Measurements from ENCODE around the gene CERS2.

- TF ChIP-seq CTCF (IDR thresholded peaks at IDR 0.05; ENCODE audit: low read length) (no peak), EZH2 (IDR thresholded peaks at IDR 0.05; ENCODE audit: borderline replicate concordance, low read length) (no peak)
Measured at GRCh38 chr1:150968491-150968890, 6.1 kb downstream of the CERS2 start.

Measured in OCI-LY1 (cell line).